ENCODE data around the gene UPK3BL1.
"Not testable (repeated sequence)": the region's sequence is repeated elsewhere in the genome, so short reads cannot be mapped to it uniquely, and the experiment has no call there.

Gene UPK3BL1

GRCh38 chr7:102642691-102643090, at the start of gene UPK3BL1:
UPK3BL1 (minus strand) TSS chr7:102642791; CDS start chr7:102642741, 50 bp downstream.
- not testable (repeated sequence) for H3K9ac ChIP-seq (ENCODE audit: low read length); H3K4me1 ChIP-seq (ENCODE audit: control insufficient read depth, insufficient read depth, low read length); H3K36me3 ChIP-seq (ENCODE audit: control insufficient read depth, insufficient read depth, low read length, severe bottlenecking); H3K27me3 ChIP-seq (replicated peaks; ENCODE audit: control insufficient read depth, insufficient read depth, low read length); H3K4me3 ChIP-seq (ENCODE audit: low read length); H3K9me3 ChIP-seq (ENCODE audit: control insufficient read depth, low read length); DNase-seq (ENCODE audit: low read depth)

- DNase-seq (ENCODE audit: low read depth); H3K4me3 ChIP-seq (ENCODE audit: low read length); H3K27me3 ChIP-seq (replicated peaks; ENCODE audit: control insufficient read depth, insufficient read depth, low read length); H3K9me3 ChIP-seq (ENCODE audit: control insufficient read depth, low read length); H3K4me1 ChIP-seq (ENCODE audit: control insufficient read depth, insufficient read depth, low read length); H3K9ac ChIP-seq (ENCODE audit: low read length); H3K36me3 ChIP-seq (ENCODE audit: control insufficient read depth, insufficient read depth, low read length, severe bottlenecking): not testable (repeated sequence)
Observed at GRCh38 chr7:102690602-102691001, 48.0 kb upstream of the UPK3BL1 start.

- H3K9ac ChIP-seq (ENCODE audit: low read length); DNase-seq (ENCODE audit: low read depth); H3K4me3 ChIP-seq (ENCODE audit: low read length); H3K4me1 ChIP-seq (ENCODE audit: control insufficient read depth, insufficient read depth, low read length); H3K9me3 ChIP-seq (ENCODE audit: control insufficient read depth, low read length); H3K36me3 ChIP-seq (ENCODE audit: control insufficient read depth, insufficient read depth, low read length, severe bottlenecking); H3K27me3 ChIP-seq (replicated peaks; ENCODE audit: control insufficient read depth, insufficient read depth, low read length): not testable (repeated sequence)
Observed at GRCh38 chr7:102689436-102690282, 47.1 kb upstream of the UPK3BL1 start.

GRCh38 chr7:102688299-102689036, 45.9 kb upstream of the UPK3BL1 start:
- H3K36me3 ChIP-seq (ENCODE audit: control insufficient read depth, insufficient read depth, low read length, severe bottlenecking); H3K9ac ChIP-seq (ENCODE audit: low read length); DNase-seq (ENCODE audit: low read depth); H3K9me3 ChIP-seq (ENCODE audit: control insufficient read depth, low read length); H3K4me1 ChIP-seq (ENCODE audit: control insufficient read depth, insufficient read depth, low read length); H3K27me3 ChIP-seq (replicated peaks; ENCODE audit: control insufficient read depth, insufficient read depth, low read length); H3K4me3 ChIP-seq (ENCODE audit: low read length): not testable (repeated sequence)

GRCh38 chr7:102682560-102682959, 40.0 kb upstream of the UPK3BL1 start:
- H3K27me3 ChIP-seq (replicated peaks; ENCODE audit: control insufficient read depth, insufficient read depth, low read length); H3K36me3 ChIP-seq (ENCODE audit: control insufficient read depth, insufficient read depth, low read length, severe bottlenecking); H3K4me3 ChIP-seq (ENCODE audit: low read length); DNase-seq (ENCODE audit: low read depth); H3K9me3 ChIP-seq (ENCODE audit: control insufficient read depth, low read length); H3K9ac ChIP-seq (ENCODE audit: low read length); H3K4me1 ChIP-seq (ENCODE audit: control insufficient read depth, insufficient read depth, low read length): not testable (repeated sequence)

- not testable (repeated sequence) for H3K9ac ChIP-seq (ENCODE audit: low read length); H3K27me3 ChIP-seq (replicated peaks; ENCODE audit: control insufficient read depth, insufficient read depth, low read length); H3K4me1 ChIP-seq (ENCODE audit: control insufficient read depth, insufficient read depth, low read length); H3K9me3 ChIP-seq (ENCODE audit: control insufficient read depth, low read length); H3K36me3 ChIP-seq (ENCODE audit: control insufficient read depth, insufficient read depth, low read length, severe bottlenecking); DNase-seq (ENCODE audit: low read depth); H3K4me3 ChIP-seq (ENCODE audit: low read length)
Observed at GRCh38 chr7:102680780-102681179, 38.2 kb upstream of the UPK3BL1 start.

- H3K9ac ChIP-seq (ENCODE audit: low read length); H3K4me3 ChIP-seq (ENCODE audit: low read length); H3K36me3 ChIP-seq (ENCODE audit: control insufficient read depth, insufficient read depth, low read length, severe bottlenecking); H3K27me3 ChIP-seq (replicated peaks; ENCODE audit: control insufficient read depth, insufficient read depth, low read length); H3K9me3 ChIP-seq (ENCODE audit: control insufficient read depth, low read length); DNase-seq (ENCODE audit: low read depth); H3K4me1 ChIP-seq (ENCODE audit: control insufficient read depth, insufficient read depth, low read length): not testable (repeated sequence)
Observed at GRCh38 chr7:102675545-102675944, 33.0 kb upstream of the UPK3BL1 start.

GRCh38 chr7:102673447-102674067, 31.0 kb upstream of the UPK3BL1 start:
- H3K4me3 ChIP-seq (ENCODE audit: low read length); H3K27me3 ChIP-seq (replicated peaks; ENCODE audit: control insufficient read depth, insufficient read depth, low read length); H3K36me3 ChIP-seq (ENCODE audit: control insufficient read depth, insufficient read depth, low read length, severe bottlenecking); H3K9me3 ChIP-seq (ENCODE audit: control insufficient read depth, low read length); DNase-seq (ENCODE audit: low read depth); H3K9ac ChIP-seq (ENCODE audit: low read length); H3K4me1 ChIP-seq (ENCODE audit: control insufficient read depth, insufficient read depth, low read length): not testable (repeated sequence)

GRCh38 chr7:102671956-102672307, 29.3 kb upstream of the UPK3BL1 start:
- H3K27me3 ChIP-seq (replicated peaks; ENCODE audit: control insufficient read depth, insufficient read depth, low read length); H3K4me1 ChIP-seq (ENCODE audit: control insufficient read depth, insufficient read depth, low read length); H3K36me3 ChIP-seq (ENCODE audit: control insufficient read depth, insufficient read depth, low read length, severe bottlenecking); H3K4me3 ChIP-seq (ENCODE audit: low read length); H3K9me3 ChIP-seq (ENCODE audit: control insufficient read depth, low read length); H3K9ac ChIP-seq (ENCODE audit: low read length); DNase-seq (ENCODE audit: low read depth): not testable (repeated sequence)

- not testable (repeated sequence) for H3K9ac ChIP-seq (ENCODE audit: low read length); H3K4me3 ChIP-seq (ENCODE audit: low read length); H3K9me3 ChIP-seq (ENCODE audit: control insufficient read depth, low read length); H3K27me3 ChIP-seq (replicated peaks; ENCODE audit: control insufficient read depth, insufficient read depth, low read length); H3K36me3 ChIP-seq (ENCODE audit: control insufficient read depth, insufficient read depth, low read length, severe bottlenecking); H3K4me1 ChIP-seq (ENCODE audit: control insufficient read depth, insufficient read depth, low read length)
- peak; percentile 76 for DNase-seq (ENCODE audit: low read depth)
Observed at GRCh38 chr7:102671166-102671955, 28.8 kb upstream of the UPK3BL1 start, which contains the start of gene POLR2J2. POLR2J2 (minus strand) TSS chr7:102671663; CDS start chr7:102671601, 62 bp downstream.

GRCh38 chr7:102667523-102667922, 24.9 kb upstream of the UPK3BL1 start:
- DNase-seq (ENCODE audit: low read depth); H3K4me3 ChIP-seq (ENCODE audit: low read length); H3K27me3 ChIP-seq (replicated peaks; ENCODE audit: control insufficient read depth, insufficient read depth, low read length); H3K9ac ChIP-seq (ENCODE audit: low read length); H3K4me1 ChIP-seq (ENCODE audit: control insufficient read depth, insufficient read depth, low read length); H3K36me3 ChIP-seq (ENCODE audit: control insufficient read depth, insufficient read depth, low read length, severe bottlenecking); H3K9me3 ChIP-seq (ENCODE audit: control insufficient read depth, low read length): not testable (repeated sequence)

Measured in adipocyte (in vitro differentiated cells).